SIG-M5 (cell line): ENCODE results near the gene RNPEP.
"Not testable (repeated sequence)": the region's sequence is repeated elsewhere in the genome, so short reads cannot be mapped to it uniquely, and the experiment has no call there.

ENCODE experiments used
- DNase-seq: peaks from one replicate; lab custom pipeline; 2025; lab: John Stamatoyannopoulos, UW

Gene RNPEP

GRCh38 chr1:201958348-201958747, 24.1 kb upstream of the RNPEP start:
- no peak for DNase-seq

- not testable (repeated sequence) for DNase-seq
These were observed 20.1 kb upstream of the RNPEP start for GRCh38 chr1:201962382-201962781.

- no peak for DNase-seq
These were observed 18.2 kb upstream of the RNPEP start for GRCh38 chr1:201964261-201964660.

- no peak for DNase-seq
These were observed 16.3 kb upstream of the RNPEP start for GRCh38 chr1:201966171-201966570.

DNA sequence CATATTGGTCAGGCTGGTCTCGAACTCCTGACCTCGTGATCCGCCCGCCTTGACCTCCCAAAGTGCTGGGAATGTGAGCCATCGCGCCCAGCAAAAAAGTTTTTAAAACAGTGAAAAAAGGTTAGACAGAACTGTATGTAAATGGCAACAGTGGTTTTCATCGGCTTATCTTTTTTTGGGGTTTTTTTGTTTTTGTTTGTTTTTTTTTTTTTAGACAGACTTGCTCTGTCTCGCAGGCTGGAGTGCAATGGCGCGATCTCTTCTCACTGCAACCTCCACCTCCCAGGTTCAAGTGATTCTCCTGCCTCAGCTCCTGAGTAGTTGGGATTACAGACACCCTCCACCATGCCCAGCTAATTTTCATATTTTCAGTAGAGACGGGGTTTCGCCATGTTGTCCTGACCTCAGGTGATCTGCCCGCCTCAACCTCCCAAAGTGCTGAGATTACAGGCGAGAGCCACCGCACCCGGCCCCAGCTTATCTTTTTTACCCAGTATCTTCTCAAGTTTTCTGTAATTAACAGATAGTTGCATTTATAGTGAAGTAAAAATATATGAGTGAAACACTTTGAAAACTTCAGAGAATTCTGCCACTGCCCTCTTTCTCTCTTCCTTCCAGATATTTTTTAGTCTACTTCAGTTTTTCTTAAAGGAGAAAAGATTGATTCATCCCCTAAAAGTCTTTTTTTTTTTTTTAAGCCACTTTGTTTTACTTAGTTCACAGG, 14.1 kb upstream of the RNPEP start:
- DNase-seq = no peak

DNA sequence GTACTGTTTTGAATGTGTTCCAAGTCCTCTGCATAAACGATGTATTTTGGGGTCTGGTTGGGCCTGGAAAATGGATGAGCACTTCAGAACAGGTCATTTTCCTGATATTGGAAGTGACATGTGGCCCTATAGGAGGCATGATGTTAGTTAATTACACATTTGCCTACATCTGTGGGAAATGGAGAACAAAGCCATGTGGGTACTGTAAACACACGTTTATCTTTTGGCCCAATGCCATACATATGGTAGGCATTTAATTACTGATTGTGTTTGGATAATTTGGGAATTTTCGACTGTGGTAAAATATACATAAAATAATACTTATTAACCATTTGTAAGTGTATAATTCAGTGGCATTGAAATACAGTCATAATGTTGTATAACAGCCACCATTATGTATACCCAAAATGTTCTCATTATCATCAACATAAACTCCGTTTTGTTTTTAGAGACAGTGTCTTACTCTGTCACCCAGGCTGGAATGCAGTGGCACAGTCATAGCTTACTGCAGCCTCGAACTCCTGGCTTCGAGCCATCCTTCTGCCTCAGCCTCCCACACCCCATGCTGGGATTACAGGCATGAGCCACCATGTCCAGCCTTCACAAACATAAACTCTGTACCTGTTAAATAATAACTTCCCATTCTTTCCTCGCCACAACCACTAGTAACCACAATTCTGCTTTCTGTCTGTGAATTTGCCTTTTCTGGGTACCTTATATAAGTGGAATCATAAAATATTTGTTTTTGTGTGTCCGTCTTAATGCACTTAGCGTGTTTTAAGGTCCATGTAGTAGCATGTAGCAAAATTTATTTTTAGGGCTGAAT, 11.9 kb upstream of the RNPEP start:
- DNase-seq = no peak

- DNase-seq = no peak
These were observed 296 bp upstream of the RNPEP start for GRCh38 chr1:201982082-201982622.

- no peak for DNase-seq
These were observed 945 bp downstream of the RNPEP start for GRCh38 chr1:201983380-201983805.

DNA sequence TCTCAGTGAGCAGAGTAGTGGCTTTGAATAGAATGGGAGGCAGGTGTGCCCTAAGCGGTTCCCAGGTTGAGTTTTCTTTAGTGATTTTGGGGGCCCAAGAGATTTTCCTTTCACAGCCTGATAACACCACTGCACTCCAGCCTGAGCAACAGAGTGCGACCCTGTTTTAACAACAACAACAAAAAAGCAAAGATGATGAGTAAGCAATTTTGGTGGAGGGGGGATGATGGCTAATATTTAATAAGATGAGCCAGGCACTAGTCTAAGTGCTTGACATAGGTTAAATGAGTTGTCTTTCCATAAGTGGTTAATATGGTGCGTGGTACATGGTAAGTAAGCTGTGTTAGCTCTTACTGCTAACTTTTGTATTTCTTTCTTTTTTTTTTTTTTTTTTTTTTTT, 2.0 kb downstream of the RNPEP start:
- DNase-seq = no peak

GRCh38 chr1:201985355-201985754, 2.9 kb downstream of the RNPEP start:
- no peak for DNase-seq

GRCh38 chr1:201988601-201989000, 6.2 kb downstream of the RNPEP start:
- no peak for DNase-seq

DNA sequence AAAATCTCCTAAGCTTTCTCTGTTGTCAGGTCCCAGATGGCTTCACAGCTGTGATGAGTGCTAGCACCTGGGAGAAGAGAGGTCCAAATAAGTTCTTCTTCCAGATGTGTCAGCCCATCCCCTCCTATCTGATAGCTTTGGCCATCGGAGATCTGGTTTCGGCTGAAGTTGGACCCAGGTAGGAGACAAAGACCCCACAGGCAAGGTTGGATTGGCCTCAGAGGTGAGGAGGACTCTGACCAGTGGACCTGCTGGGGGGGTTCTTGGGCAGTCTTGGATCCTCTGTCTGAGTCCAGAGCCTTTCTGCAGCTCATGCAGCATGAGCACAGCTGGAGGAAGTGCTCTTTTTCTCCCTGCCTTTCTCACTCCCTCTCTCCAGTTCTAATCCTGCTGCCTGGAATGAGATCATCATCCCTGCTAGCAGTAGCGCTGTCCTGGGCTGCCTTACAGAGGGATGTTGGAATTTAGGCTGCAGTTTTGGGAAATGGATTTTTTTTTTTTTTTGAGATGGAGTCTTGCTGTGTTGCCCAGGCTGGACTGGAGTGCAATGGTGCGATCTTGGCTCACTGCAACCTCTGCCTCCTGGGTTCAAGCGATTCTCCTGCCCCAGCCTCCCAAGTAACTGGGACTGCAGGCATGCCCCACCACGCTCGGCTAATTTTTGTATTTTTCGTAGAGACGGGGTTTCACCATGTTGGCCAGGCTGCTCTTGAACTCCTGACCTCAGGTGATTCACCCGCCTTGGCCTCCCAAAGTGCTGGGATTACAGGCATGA, 7.1 kb downstream of the RNPEP start:
- DNase-seq = no peak

DNA sequence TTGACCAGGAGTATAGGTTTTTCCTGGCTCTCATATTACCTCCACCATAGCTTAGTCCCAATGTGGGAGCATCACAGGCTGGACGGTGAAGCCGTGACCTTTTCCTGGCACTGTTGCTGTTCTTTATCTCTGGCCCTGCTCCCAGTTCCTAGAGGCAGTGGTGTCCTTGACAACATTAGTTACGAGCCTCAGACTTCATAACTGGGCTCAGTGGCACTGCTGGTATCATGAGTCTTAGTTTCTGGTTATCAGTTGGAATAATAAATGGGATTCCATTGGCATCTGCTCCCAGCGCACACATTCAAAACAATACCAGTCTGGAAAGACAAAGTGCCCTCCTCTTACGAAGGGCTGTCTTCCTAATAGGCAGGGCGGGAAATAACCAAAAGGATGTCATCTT, 8.0 kb downstream of the RNPEP start:
- DNase-seq = no peak

DNA sequence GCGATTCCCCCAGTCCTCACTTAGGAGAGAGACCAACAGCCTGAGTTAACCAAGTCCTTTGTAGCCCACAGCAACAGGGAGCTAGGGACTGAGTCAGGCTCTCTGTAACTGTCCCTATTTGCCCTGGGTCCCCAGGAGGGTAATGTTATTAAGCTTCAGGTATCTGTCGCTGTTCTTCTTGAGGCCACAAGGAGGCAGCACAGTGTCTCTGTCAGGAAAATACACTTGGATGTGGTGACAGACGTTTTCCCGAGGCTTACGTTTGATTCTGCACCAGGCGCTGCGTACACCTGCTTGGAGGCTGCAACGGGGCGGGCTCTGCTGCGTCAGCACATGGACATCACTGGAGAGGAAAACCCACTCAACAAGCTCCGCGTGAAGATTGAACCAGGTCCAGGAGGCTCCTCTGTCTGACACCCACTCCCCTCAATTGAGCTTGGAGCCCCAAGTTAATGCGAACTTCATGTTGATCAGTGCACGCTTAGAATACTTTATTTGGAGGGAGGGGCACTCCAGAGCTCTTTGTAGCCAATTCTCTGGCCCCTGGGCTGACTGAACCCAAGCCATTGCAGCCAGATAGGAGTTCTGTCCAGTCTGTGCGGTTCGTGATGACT, 17.3 kb downstream of the RNPEP start:
- DNase-seq = no peak

GRCh38 chr1:202002507-202002906, 20.1 kb downstream of the RNPEP start:
- DNase-seq = no peak

DNA sequence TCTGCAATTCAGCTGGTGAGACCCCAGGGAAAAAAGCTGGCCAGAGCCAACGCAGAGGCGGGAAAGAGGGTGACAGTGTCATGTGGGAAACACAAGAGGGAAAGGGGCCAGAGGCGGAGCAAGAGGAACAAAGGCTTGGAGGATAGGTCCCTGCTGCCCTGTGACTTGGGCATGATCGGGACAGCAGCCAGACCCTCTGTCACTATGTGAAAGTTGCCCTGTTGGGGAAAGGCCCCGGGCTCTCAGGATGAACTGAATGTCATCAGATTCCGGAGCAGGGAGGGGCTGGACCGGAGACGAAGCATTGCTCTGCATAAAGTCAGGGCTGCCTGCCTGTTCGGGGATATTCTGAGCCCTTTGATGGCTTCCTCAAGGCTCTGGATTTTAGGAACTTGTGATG, 22.3 kb downstream of the RNPEP start:
- DNase-seq = no peak

DNA sequence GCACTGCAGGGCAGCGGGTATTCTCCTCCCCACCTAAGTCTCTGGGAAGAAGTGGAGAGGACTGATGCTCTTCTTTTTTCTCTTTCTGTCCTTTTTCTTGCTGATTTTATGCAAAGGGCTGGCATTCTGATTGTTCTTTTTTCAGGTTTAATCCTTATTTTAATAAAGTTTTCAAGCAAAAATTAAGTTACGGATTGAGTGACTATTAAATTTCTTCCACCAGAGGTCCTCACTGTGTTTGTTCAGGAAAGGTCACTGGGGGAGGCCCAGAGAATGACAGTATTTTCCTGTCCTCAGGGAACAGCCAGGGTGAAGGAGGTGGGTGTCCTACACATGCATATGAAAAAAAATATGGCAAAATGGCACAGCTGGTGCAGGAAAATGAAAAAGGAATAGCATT, 23.5 kb downstream of the RNPEP start:
- no peak for DNase-seq

DNA sequence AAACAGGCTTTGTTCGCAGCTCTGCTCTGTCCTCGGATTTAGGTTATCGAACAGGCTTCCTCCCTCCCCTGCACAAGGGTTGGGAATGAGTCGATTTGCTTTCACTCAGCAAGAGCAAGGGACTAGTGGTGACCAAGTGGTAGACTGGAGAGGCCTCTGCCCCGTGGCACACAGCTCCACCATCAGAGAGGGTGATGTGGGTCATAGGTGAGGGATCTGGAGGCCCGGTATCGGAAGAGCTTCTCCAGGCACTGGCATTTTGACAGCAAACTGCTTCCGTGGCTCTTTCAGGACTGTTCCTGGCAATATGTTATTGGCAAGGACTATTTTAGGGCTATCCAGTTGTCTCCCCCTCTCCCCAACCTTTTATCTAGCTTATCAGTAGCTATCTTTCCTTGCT, 24.9 kb downstream of the RNPEP start:
- no peak for DNase-seq

DNA sequence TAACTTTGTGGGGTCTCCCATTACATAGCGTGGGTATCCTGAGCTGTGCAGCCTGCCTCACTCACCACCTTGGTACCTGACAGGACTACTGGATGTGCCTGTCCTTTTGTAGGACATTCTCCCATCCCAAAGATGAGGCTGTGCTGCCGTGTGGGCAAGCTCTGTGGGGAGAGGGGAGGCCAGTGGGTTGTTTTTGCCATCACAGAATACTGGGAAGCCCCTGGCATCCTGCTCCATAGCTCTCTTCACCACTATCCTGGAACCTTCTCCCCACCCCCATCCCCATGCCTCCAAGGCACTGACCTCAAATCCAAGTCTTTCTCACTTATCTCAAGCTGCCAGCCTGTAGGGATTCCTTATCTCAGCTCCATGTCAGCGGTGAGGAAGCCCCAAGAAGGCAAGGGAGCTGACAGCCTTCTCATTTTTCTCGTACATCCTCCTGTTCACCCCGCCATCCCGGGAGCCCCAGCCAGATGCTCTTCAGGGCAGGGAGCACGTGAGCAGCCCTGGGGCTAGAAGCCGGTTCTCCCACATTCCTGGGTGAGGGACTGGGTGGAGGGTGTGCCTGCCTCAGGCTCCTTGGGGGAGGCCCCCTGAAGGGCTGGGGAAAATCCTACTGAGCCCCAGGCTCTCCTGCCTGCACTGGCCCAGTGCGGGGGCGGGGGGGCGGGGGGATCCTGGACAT, 25.5 kb downstream of the RNPEP start:
- no peak for DNase-seq

DNA sequence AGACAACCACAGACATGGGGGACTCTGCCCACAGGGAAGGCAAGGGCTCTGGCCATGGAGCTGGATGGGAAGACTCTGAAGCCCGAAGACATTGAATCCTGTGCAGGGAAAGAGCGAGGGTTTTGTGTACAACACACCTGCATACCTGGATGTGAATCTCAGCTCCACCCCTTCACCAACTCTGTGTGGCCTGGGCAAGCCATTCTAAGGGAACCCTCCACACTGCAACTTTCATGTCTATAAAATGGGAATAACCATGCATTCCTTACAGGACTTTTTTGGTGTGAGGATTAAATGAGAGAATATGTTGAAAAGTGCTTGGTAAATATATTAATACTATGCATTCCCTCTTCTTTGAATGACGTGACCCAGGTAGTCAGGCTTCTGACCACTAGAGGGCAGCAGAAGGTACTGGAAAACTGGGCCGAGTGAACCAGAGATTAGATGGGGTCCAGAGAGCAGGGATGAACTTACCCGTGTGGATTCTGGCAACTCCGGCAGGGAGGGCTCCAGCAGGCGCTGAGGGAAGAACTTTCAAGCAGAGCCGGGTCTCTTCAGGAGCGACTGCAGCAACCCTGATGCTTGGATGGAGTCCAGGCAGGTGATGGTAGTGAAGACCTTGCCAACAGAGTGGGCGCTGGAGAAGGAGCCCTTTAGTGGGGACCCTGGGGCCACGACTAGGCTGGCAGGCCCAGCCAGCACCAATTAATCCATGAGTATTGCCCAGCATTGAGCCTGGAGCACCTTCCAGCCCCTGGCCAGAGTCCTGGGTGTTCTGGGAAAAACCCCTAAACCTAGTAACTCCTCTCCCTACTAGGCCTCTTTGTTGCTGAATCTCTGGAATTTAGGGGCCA, 27.1 kb downstream of the RNPEP start:
- DNase-seq = no peak
